ACC112 (cell line): ENCODE results near the gene SORBS2.

ENCODE experiments used
- H2AFZ ChIP-seq: fragments of 200-600 bp; sonication (generic); one replicate; pipeline ENCODE4 v1.6.0; 2017; ENCODE audit warnings: antibody characterized with exemption, low read length; ENCODE audit not compliant: unreplicated experiment
- H3K27ac ChIP-seq: fragments of 200-600 bp; sonication (generic); 2 replicates; pipeline ENCODE4 v1.5.1; 2014; ENCODE audit warnings: low read depth, mild to moderate bottlenecking, antibody characterized with exemption, low read length, moderate library complexity
- H3K27me3 ChIP-seq: fragments of 200-600 bp; sonication (generic); 2 replicates; pipeline ENCODE4 v1.6.1; 2014; ENCODE audit warnings: mild to moderate bottlenecking, antibody characterized with exemption, low read length, moderate library complexity, mixed read lengths; ENCODE audit not compliant: insufficient read depth
- H3K36me3 ChIP-seq: fragments of 200-600 bp; sonication (generic); 2 replicates; pipeline ENCODE4 v1.6.1; 2016; ENCODE audit warnings: mild to moderate bottlenecking, antibody characterized with exemption, low read length, moderate library complexity, mixed read lengths; ENCODE audit not compliant: insufficient read depth
- H3K4me1 ChIP-seq: fragments of 200-600 bp; sonication (generic); one replicate; pipeline ENCODE4 v1.6.1; 2016; ENCODE audit warnings: low read length, mixed read lengths; ENCODE audit not compliant: insufficient read depth, unreplicated experiment, control insufficient read depth
- H3K4me3 ChIP-seq: fragments of 200-600 bp; sonication (generic); 2 replicates; pipeline ENCODE4 v1.5.1; 2014; ENCODE audit warnings: mild to moderate bottlenecking, low read depth, low read length
- H3K79me2 ChIP-seq: fragments of 200-600 bp; sonication (generic); one replicate; pipeline ENCODE4 v1.6.0; 2016; ENCODE audit warnings: low read length; ENCODE audit not compliant: control insufficient read depth, unreplicated experiment, insufficient read depth

SORBS2 gene

DNA sequence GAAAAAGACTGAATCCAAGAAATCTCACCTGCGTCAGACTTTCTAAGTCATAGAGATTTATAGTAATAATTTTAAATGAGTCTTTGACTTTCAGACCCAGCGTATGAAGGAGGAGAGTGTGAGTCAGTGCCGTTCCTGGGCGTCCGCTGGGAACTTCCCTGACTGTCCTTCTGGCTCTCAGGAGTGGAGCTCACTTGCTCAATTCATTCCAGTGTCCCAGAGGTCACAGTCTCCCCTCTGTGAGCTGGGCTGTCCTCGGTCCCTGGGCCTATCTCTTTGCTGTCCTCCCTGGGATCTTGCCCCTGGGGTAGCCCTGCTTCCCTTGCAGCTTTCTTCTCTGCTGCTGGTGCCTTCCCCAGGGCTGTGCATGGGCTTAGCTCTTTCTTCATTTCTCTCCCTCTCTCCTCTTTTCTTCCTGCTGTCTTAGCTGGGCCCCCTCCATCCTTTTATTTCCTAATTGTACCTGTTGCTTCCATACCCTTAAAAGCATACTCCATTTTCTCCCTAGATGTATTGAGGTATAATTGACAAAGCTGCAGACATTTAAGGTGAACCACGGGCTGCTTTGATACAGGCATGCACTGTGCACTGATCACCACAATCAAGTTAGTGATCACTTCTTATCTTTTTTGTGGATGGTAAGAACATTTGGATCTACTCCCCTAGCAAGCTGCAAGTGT is 11.6 kb downstream of the SORBS2 start:
- H3K4me1 ChIP-seq: no peaks in the 10 kb centered on the region

GRCh38 chr4:185799442-185799841 is 12.6 kb downstream of the SORBS2 start:
- Histone ChIP-seq H2AFZ (no peak overlapping the region), H3K27me3 (no peaks in the 10 kb centered on the region)

More for the DNA sequence above, 11.6 kb downstream of the SORBS2 start:
- no peak overlapping the region for H3K27ac ChIP-seq
- no peaks in the 10 kb centered on the region for H3K79me2 ChIP-seq
- no peaks in the 10 kb centered on the region for H3K27me3 ChIP-seq
- H3K36me3 ChIP-seq: no peaks in the 10 kb centered on the region
- H2AFZ ChIP-seq: no peak overlapping the region
- H3K4me3 ChIP-seq: no peak overlapping the region

DNA sequence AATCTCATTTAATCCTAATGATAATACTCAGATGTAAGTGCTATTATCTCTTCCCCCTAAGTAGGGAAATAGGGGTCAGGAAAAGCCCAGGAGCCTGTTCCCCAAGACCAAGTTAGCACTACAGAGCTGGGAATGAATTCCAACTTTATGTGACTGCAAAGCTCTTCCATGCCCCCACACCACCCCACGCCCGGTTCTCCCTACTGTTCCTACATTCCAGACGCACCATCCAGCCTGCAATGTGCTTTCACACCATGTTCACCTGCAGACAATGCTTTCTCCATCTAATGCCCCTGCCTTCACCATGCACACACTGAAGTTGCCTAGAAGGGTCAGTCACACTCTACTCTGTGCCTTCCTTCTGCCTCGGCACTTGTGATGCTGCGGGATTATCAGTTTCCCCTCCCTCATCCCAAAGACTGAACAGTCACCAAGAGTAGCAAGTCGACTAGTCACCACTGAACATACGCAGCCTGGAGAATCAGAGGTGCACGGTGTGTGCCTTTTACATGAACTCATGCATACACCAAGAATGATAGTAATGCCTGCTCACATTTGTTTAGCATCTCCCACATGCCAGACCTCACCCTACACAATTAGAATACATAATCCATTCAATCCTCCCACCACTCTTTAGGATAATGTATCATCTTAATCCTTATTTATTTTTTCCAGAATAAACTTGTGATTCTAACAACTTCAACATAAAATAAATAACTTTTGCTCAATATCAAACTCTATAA is 14.2 kb downstream of the SORBS2 start:
- H3K36me3 ChIP-seq: no peaks in the 10 kb centered on the region
- no peaks in the 10 kb centered on the region for H3K27me3 ChIP-seq
- H3K4me1 ChIP-seq: peaks cover 18% of the 10 kb centered on the region

More at GRCh38 chr4:185799442-185799841, 12.6 kb downstream of the SORBS2 start:
- H3K4me3 ChIP-seq: no peak overlapping the region
- no peaks in the 10 kb centered on the region for H3K36me3 ChIP-seq
- no peaks in the 10 kb centered on the region for H3K79me2 ChIP-seq
- no peak overlapping the region for H3K27ac ChIP-seq
- peaks cover 4% of the 10 kb centered on the region for H3K4me1 ChIP-seq

GRCh38 chr4:185797018-185797417 is 15.0 kb downstream of the SORBS2 start:
- Histone ChIP-seq H3K4me1 (peaks cover 26% of the 10 kb centered on the region), H3K79me2 (no peaks in the 10 kb centered on the region), H2AFZ (no peak overlapping the region), H3K27me3 (no peaks in the 10 kb centered on the region), H3K4me3 (no peak overlapping the region), H3K36me3 (no peaks in the 10 kb centered on the region), H3K27ac (no peak overlapping the region)

More for the DNA sequence above, 14.2 kb downstream of the SORBS2 start:
- no peaks in the 10 kb centered on the region for H3K79me2 ChIP-seq
- H3K4me3 ChIP-seq: no peak overlapping the region
- H3K27ac ChIP-seq: no peak overlapping the region
- H2AFZ ChIP-seq: no peak overlapping the region

- no peak overlapping the region for H3K4me3 ChIP-seq
- H3K36me3 ChIP-seq: no peaks in the 10 kb centered on the region
- no peak overlapping the region for H2AFZ ChIP-seq
- no peaks in the 10 kb centered on the region for H3K79me2 ChIP-seq
- H3K27ac ChIP-seq: no peak overlapping the region
- no peaks in the 10 kb centered on the region for H3K27me3 ChIP-seq
- H3K4me1 ChIP-seq: peaks cover 33% of the 10 kb centered on the region
Observed at GRCh38 chr4:185796176-185796575, 15.8 kb downstream of the SORBS2 start.

DNA sequence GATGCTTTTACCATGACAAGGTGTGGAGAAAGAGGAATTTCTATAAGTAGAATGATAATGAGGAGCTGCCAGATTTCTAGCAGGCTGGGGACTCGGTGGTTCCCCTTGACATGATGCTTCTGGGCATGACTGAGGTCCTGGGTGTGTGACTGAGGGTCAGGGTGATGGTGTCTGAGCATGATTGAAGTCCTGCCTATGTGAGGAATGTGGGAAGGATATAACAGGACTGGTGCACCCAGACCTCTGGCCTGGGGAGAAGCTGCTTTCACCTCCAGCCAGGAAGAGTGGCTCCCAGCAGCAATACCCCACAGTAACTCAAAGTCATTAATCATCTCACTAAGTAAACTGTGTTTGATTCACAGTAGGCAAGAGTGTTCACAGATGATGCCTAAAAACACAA is 17.4 kb downstream of the SORBS2 start:
- Histone ChIP-seq H3K27me3 (no peaks in the 10 kb centered on the region), H3K36me3 (no peaks in the 10 kb centered on the region), H3K4me1 (peaks cover 33% of the 10 kb centered on the region)

GRCh38 chr4:185793716-185794115 is 18.3 kb downstream of the SORBS2 start:
- H3K36me3 ChIP-seq: no peaks in the 10 kb centered on the region

More for the DNA sequence above, 17.4 kb downstream of the SORBS2 start:
- no peak overlapping the region for H3K4me3 ChIP-seq
- no peak overlapping the region for H3K27ac ChIP-seq
- no peak overlapping the region for H2AFZ ChIP-seq
- no peaks in the 10 kb centered on the region for H3K79me2 ChIP-seq

DNA sequence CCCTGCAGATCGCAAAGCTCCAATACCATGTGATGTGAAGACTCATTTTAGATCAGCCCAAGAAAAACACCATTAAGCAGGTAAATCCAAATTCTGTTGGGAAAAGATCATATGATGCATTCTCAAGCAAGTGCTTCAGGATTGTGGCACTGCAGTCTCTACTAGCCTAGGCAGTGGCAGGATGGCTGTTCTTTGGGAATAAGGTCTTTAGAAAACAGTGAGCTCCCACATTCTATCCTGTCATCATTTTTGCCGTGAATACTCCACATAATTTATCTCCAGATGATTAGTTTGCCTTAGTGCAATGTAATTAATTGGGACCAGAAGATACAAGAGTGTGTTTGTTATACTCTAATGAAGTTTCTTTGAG is 18.9 kb downstream of the SORBS2 start:
- Histone ChIP-seq H3K27me3 (no peaks in the 10 kb centered on the region), H3K4me1 (peaks cover 33% of the 10 kb centered on the region), H2AFZ (no peak overlapping the region), H3K36me3 (no peaks in the 10 kb centered on the region), H3K79me2 (no peaks in the 10 kb centered on the region), H3K4me3 (no peak overlapping the region), H3K27ac (peak overlapping the region; percentile 80)

More at GRCh38 chr4:185793716-185794115, 18.3 kb downstream of the SORBS2 start:
- Histone ChIP-seq H3K79me2 (no peaks in the 10 kb centered on the region), H2AFZ (no peak overlapping the region), H3K27ac (peak overlapping the region; percentile 29; the same call in 1 of the 2 replicates), H3K27me3 (no peaks in the 10 kb centered on the region), H3K4me3 (no peak overlapping the region), H3K4me1 (peaks cover 33% of the 10 kb centered on the region)

DNA sequence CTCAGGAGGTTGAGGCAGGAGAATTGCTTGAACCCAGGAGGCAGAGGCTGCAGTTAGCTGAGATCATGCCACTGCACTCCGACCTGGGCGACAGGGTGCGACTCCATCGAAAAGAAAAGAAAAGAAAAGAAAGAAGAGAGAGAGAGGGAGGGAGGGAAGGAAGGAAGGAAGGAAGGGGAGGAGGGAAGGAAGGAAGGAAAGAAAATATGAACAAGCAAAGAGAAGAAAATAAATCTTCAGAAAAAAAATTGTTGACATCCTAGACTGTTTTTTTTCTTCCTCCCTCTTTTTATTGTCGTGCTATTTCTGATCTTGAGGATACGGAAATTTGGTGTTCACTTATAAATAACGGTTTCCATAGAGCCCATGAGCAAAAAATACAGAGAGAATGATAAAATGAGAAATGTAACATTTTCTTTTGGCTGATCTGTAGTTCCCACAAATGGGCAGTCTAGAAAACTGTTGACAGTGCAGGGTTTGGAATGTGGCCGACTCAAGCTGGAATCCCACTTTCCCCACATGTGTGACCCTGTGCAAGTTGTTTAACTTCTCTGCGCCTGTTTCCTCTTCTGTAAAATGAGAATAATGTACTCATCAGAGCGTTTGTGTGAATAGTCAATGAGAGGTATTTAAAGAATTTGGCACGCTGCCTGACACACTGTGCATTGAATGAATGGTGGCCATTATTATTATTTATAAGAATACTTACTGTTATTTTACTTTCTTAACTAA is 19.4 kb downstream of the SORBS2 start:
- H3K79me2 ChIP-seq: no peaks in the 10 kb centered on the region
- H3K4me1 ChIP-seq: peaks cover 33% of the 10 kb centered on the region
- peak overlapping the region; percentile 83 for H2AFZ ChIP-seq
- peak overlapping the region; percentile 39; the same call in 1 of the 2 replicates for H3K4me3 ChIP-seq
- peak overlapping the region; percentile 80 for H3K27ac ChIP-seq
- H3K36me3 ChIP-seq: no peaks in the 10 kb centered on the region
- H3K27me3 ChIP-seq: no peaks in the 10 kb centered on the region

DNA sequence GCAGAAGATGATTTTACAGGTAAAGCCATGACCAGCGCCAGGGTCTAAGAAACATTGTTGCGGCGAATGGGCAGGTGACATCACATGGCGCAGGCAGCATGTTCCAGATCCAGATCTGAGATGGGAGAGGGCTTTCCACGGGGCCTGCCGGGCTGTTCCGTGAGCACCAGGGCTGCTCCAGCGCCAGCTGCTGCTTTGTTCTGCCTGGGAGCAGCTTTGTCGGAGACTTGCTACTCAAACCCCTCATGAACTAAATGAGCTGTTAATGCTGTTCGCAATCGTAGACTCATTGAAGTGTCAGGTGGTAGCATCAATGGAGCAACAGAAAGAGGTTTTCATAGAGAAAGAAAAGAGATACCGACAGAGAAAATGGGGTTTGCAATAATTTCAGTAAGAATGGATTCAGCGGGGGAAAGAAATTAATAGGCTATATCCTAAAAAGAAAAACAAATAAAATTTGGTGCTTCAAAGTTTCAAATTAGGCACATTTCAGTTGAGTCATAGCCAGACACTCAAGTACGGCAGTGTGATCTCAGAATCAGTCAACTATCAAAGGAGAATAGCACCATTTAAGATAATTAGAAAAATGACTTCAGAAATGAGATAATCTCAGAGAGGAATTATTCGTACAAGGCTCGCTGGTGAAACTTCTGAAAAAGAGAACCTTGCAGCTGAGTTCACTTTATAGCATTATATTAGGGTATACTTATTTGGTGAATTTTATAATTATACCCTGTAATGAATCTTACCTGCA is 23.9 kb downstream of the SORBS2 start:
- Histone ChIP-seq H3K79me2 (no peaks in the 10 kb centered on the region), H3K27me3 (no peaks in the 10 kb centered on the region), H3K36me3 (no peaks in the 10 kb centered on the region), H2AFZ (no peak overlapping the region), H3K4me1 (peaks cover 26% of the 10 kb centered on the region), H3K27ac (no peak overlapping the region), H3K4me3 (no peak overlapping the region)
